GM23338 (cell line): ENCODE data around the gene ARF3. TPM values are rescaled to one million over a fixed set of nuclear protein-coding genes. Genes with fewer than 3 reads are reported as not detected.

Experiments used
- ATAC-seq: fragments of 200-7000 bp; cut with Tn5 transposase; 3 replicates; pipeline ENCODE4 v1.9.1; 2020
- DNase-seq: peaks from one replicate; pipeline ENCODE4 v3.0.0-alpha.2; 2015; ENCODE audit warnings: low spot score
- H2AFZ ChIP-seq: fragments of 200-600 bp; sonication (generic); 2 replicates; pipeline ENCODE4 v1.8.0; 2016; ENCODE audit warnings: antibody characterized with exemption, mild to moderate bottlenecking, moderate library complexity
- H3F3A ChIP-seq: fragments of 200-600 bp; sonication (generic); replicated peaks from 2 replicates; pipeline ENCODE4 v1.8.0; 2017; ENCODE audit warnings: antibody characterized with exemption, mixed run types, low read depth
- H3K27ac ChIP-seq: fragments of 200-600 bp; sonication (generic); 2 replicates; pipeline ENCODE4 v1.6.1; 2016; ENCODE audit warnings: low read depth
- H3K27me3 ChIP-seq: fragments of 200-600 bp; sonication (generic); 2 replicates; pipeline ENCODE4 v1.8.0; 2016; ENCODE audit warnings: mild to moderate bottlenecking, mixed run types, moderate library complexity; ENCODE audit not compliant: insufficient read depth
- H3K36me3 ChIP-seq: fragments of 200-600 bp; sonication (generic); 2 replicates; pipeline ENCODE4 v1.8.0; 2016; ENCODE audit warnings: mild to moderate bottlenecking; ENCODE audit not compliant: insufficient read depth
- H3K4me1 ChIP-seq: fragments of 200-600 bp; sonication (generic); 2 replicates; pipeline ENCODE4 v1.8.0; 2016; ENCODE audit warnings: mild to moderate bottlenecking, moderate library complexity; ENCODE audit not compliant: insufficient read depth
- H3K4me2 ChIP-seq: fragments of 200-600 bp; sonication (generic); 2 replicates; pipeline ENCODE4 v1.7.1; 2017; ENCODE audit warnings: mixed run types
- H3K4me3 ChIP-seq: fragments of 200-600 bp; sonication (generic); 2 replicates; pipeline ENCODE4 v1.6.1; 2016; ENCODE audit warnings: mixed run types
- H3K79me2 ChIP-seq: fragments of 200-600 bp; sonication (generic); replicated peaks from 2 replicates; pipeline ENCODE4 v1.8.0; 2017; ENCODE audit warnings: mild to moderate bottlenecking; ENCODE audit not compliant: insufficient read depth
- H3K9me2 ChIP-seq: fragments of 200-600 bp; sonication (generic); 2 replicates; pipeline ENCODE4 v1.8.0; 2017; ENCODE audit not compliant: insufficient read depth
- H4K20me1 ChIP-seq: fragments of 200-600 bp; sonication (generic); replicated peaks from 2 replicates; pipeline ENCODE4 v1.8.0; 2017; ENCODE audit warnings: mild to moderate bottlenecking; ENCODE audit not compliant: insufficient read depth
- H3K27ac Mint-ChIP-seq: 2 replicates; pipeline ENCODE4 v1.8.0; 2020; ENCODE audit warnings: inconsistent platforms, mild to moderate bottlenecking, moderate library complexity, mixed read lengths
- H3K27me3 Mint-ChIP-seq: 3 replicates; pipeline ENCODE4 v1.8.0; 2022; ENCODE audit warnings: low read depth, mild to moderate bottlenecking, moderate library complexity, mixed read lengths, inconsistent platforms; ENCODE audit not compliant: insufficient read depth, poor library complexity
- H3K36me3 Mint-ChIP-seq: 3 replicates; pipeline ENCODE4 v1.8.0; 2021; ENCODE audit warnings: low read depth, mild to moderate bottlenecking, inconsistent platforms, moderate library complexity, mixed read lengths
- H3K4me1 Mint-ChIP-seq: 3 replicates; pipeline ENCODE4 v1.8.0; 2020; ENCODE audit warnings: mild to moderate bottlenecking, inconsistent platforms, mixed read lengths
- H3K4me3 Mint-ChIP-seq: 3 replicates; pipeline ENCODE4 v1.8.0; 2021; ENCODE audit warnings: moderate library complexity, mild to moderate bottlenecking, inconsistent platforms, mixed read lengths
- H3K9me3 Mint-ChIP-seq: 3 replicates; pipeline ENCODE4 v1.8.0; 2020; ENCODE audit warnings: moderate library complexity, mild to moderate bottlenecking, inconsistent platforms, mixed read lengths
- CREB1 ChIP-seq: fragments of 250-450 bp; sonication (Bioruptor Pico); IDR thresholded peaks from 2 replicates; pipeline ENCODE4 v1.5.0; 2020; ENCODE audit warnings: low read depth, mild to moderate bottlenecking, moderate library complexity
- CTCF ChIP-seq, 2 experiments: fragments of 200-600 bp in 1 of 2; sonication (generic) in 1 of 2; conservative IDR thresholded peaks; 2 replicates each; pipeline versions ENCODE4 v1.5.1 to v1.6.1; 2016 to 2017; ENCODE audit warnings: antibody characterized with exemption in 2 of 2, low read depth in 2 of 2, mild to moderate bottlenecking in 2 of 2, moderate library complexity in 1 of 2
- ETS1 ChIP-seq: IDR thresholded peaks from 2 replicates; pipeline ENCODE4 v1.6.1; 2016; ENCODE audit warnings: antibody characterized with exemption
- EZH2phosphoT487 ChIP-seq: fragments of 200-600 bp; sonication (generic); IDR thresholded peaks from one replicate; pipeline ENCODE4 v1.8.1; 2018; ENCODE audit warnings: antibody characterized with exemption; ENCODE audit not compliant: unreplicated experiment
- NANOG ChIP-seq: IDR thresholded peaks from 2 replicates; pipeline ENCODE4 v1.6.1; 2016; ENCODE audit warnings: antibody characterized with exemption, borderline replicate concordance
- POLR2AphosphoS5 ChIP-seq: IDR thresholded peaks from 2 replicates; pipeline ENCODE4 v1.6.1; 2016; ENCODE audit warnings: antibody characterized with exemption, low read depth
- REST ChIP-seq: IDR thresholded peaks from one replicate; pipeline ENCODE4 v1.6.1; 2018; ENCODE audit warnings: antibody characterized with exemption; ENCODE audit not compliant: unreplicated experiment
- STAT1 ChIP-seq: IDR thresholded peaks from one replicate; pipeline ENCODE4 v1.6.1; 2016; ENCODE audit warnings: antibody characterized with exemption; ENCODE audit not compliant: unreplicated experiment
- polyA plus RNA-seq: library from polyadenylated mRNA; unstranded; fragments of >200 nt; fragmentation: Nextera tagmentation; extraction: Ambion mirVana; gene quantifications from 2 replicates; pipeline ENCODE4 v1.2.1, GENCODE V29; 2016
- total RNA-seq: library from RNA; depleted of rRNA; stranded (reverse); fragments of >200 nt; shearing (Covaris generic); gene quantifications from 2 replicates; pipeline ENCODE4 v1.2.3, GENCODE V29; 2014

Gene ARF3
- total and polyA plus RNA-seq, 2 experiments from 2014 or later: 53.9 to 125 TPM

GRCh38 chr12:48986720-48987291 lies 29.5 kb upstream of the ARF3 start:
- Mint-ChIP-seq H3K4me1 (peaks cover 16% of the 10 kb centered on the region), H3K36me3 (no peaks in the 10 kb centered on the region), H3K9me3 (no peaks in the 10 kb centered on the region), H3K27me3 (peaks cover 62% of the 10 kb centered on the region), H3K27ac (no peak overlapping the region), H3K4me3 (no peak overlapping the region)
- H2AFZ ChIP-seq: no peak overlapping the region
- DNase-seq: peak; percentile 4
- H3K9me2 ChIP-seq: no peaks in the 10 kb centered on the region
- ATAC-seq: no peak
- H3K4me1 ChIP-seq: no peaks in the 10 kb centered on the region
- no peak overlapping the region for H3K27ac ChIP-seq
- TF ChIP-seq EZH2phosphoT487: no peak
- H3K36me3 ChIP-seq: no peaks in the 10 kb centered on the region
- H3K27me3 ChIP-seq: peaks cover 95% of the 10 kb centered on the region
- H3F3A ChIP-seq: no peaks in the 10 kb centered on the region
- H3K4me2 ChIP-seq: no peak overlapping the region
- no peak overlapping the region for H3K4me3 ChIP-seq
- H3K79me2 ChIP-seq: no peaks in the 10 kb centered on the region
- peaks cover 11% of the 10 kb centered on the region; the same call in 1 of the 2 replicates for H4K20me1 ChIP-seq

- no peaks in the 10 kb centered on the region for H3K9me2 ChIP-seq
- no peaks in the 10 kb centered on the region for H3F3A ChIP-seq
- 0 out of 2 replicates have a peak, but pooled peaks cover 3% of the 10 kb centered on the region for H3K4me1 ChIP-seq
- Mint-ChIP-seq H3K4me3 (no peak overlapping the region), H3K27ac (no peak overlapping the region), H3K4me1 (peaks cover 21% of the 10 kb centered on the region), H3K36me3 (no peaks in the 10 kb centered on the region), H3K9me3 (no peaks in the 10 kb centered on the region), H3K27me3 (peaks cover 71% of the 10 kb centered on the region)
- no peak overlapping the region for H3K4me3 ChIP-seq
- H3K79me2 ChIP-seq: no peaks in the 10 kb centered on the region
- peaks cover 100% of the 10 kb centered on the region for H3K27me3 ChIP-seq
- no peak overlapping the region for H2AFZ ChIP-seq
- no peak overlapping the region for H3K27ac ChIP-seq
- no peak for TF ChIP-seq ETS1
- TF ChIP-seq REST: no peak
- no peak for TF ChIP-seq NANOG
- no peak for TF ChIP-seq STAT1
- no peak for TF ChIP-seq EZH2phosphoT487
- TF ChIP-seq CTCF (conservative IDR thresholded peaks at IDR 0.05; ENCODE audit: low read depth in 2 of 2): no peak
- TF ChIP-seq CREB1: no peak
- TF ChIP-seq POLR2AphosphoS5: no peak
- no peaks in the 10 kb centered on the region for H3K36me3 ChIP-seq
- peaks cover 11% of the 10 kb centered on the region; the same call in 1 of the 2 replicates for H4K20me1 ChIP-seq
- DNase-seq (no peak), ATAC-seq (no peak)
- no peak overlapping the region for H3K4me2 ChIP-seq
Observed at GRCh38 chr12:48985901-48986300, 28.6 kb upstream of the ARF3 start.
